Colonic mucosa (tissue), 4 donors: ENCODE measurements around the gene PRPF18. TPM values are rescaled to one million over a fixed set of nuclear protein-coding genes. Genes with fewer than 3 reads are reported as not detected.

Source experiments
- DNase-seq: peaks from one replicate; pipeline ENCODE4 v3.0.0-alpha.2; 2020
- H3K27ac ChIP-seq: fragments of 200-600 bp; one replicate; pipeline ENCODE4 v1.8.0; 2021
- H3K27me3 ChIP-seq: fragments of 200-600 bp; one replicate; pipeline ENCODE4 v1.8.0; 2021
- H3K36me3 ChIP-seq: fragments of 200-600 bp; one replicate; pipeline ENCODE4 v1.8.0; 2021
- H3K4me1 ChIP-seq: fragments of 200-600 bp; one replicate; pipeline ENCODE4 v1.8.0; 2021; ENCODE audit warnings: mild to moderate bottlenecking
- H3K4me3 ChIP-seq: fragments of 200-600 bp; one replicate; pipeline ENCODE4 v1.8.0; 2021
- H3K9ac ChIP-seq, 2 donors: one replicate each; pipeline ENCODE4 v1.7.0; 2013; ENCODE audit warnings: control low read depth in 2 of 2, low read depth in 2 of 2, low read length in 2 of 2
- H3K9me3 ChIP-seq: fragments of 200-600 bp; one replicate; pipeline ENCODE4 v1.8.0; 2021
- CTCF ChIP-seq: fragments of 200-600 bp; IDR thresholded peaks from one replicate; pipeline ENCODE4 v1.8.0; 2022; ENCODE audit warnings: antibody characterized with exemption, mild to moderate bottlenecking
- intact Hi-C: fragments of 100-400 bp; cut with DNase I; formaldehyde crosslinking; loops from one replicate; pipeline ENCODE4 v1.14.1; 2022
- total RNA-seq, 2 donors: library from RNA; stranded (reverse); fragmentation: NEBNext Ultra II Directional in 1 of 2; extraction: Animal tissue kit (Norgen Biotek cat#: 25700) in 1 of 2; gene quantifications; one replicate each; pipeline ENCODE4 v1.2.1, GENCODE V29; 2021
- donor health status: healthy.
- donor health status: DM: no; HTN: no; CAD: no.
- donor health status: DM: no; HTN: no; CAD: no.

PRPF18 gene
- total RNA-seq, 2 donors from 2014 or later = 20.3 to 20.4 TPM

- Histone ChIP-seq H3K27ac (no peak overlapping the region), H3K4me3 (no peak overlapping the region), H3K4me1 (no peaks in the 10 kb centered on the region), H3K36me3 (peaks cover 3% of the 10 kb centered on the region), H3K9ac (no peak overlapping the region), H3K9me3 (no peaks in the 10 kb centered on the region), H3K27me3 (no peaks in the 10 kb centered on the region)
- TF ChIP-seq CTCF = no peak
- intact Hi-C loops = no loop called here
- no peak for DNase-seq
These were observed 17.7 kb downstream of the PRPF18 start for GRCh38 chr10:13604357-13605040.

GRCh38 chr10:13608246-13608853, 21.6 kb downstream of the PRPF18 start:
- no peak for TF ChIP-seq CTCF

GRCh38 chr10:13612654-13613373, 26.0 kb downstream of the PRPF18 start:
- H3K27ac ChIP-seq = no peak overlapping the region
- intact Hi-C loops = no loop called here
- H3K4me1 ChIP-seq = no peaks in the 10 kb centered on the region

More at GRCh38 chr10:13608246-13608853, 21.6 kb downstream of the PRPF18 start:
- no peak for DNase-seq
- intact Hi-C loops = no loop called here
- H3K27ac ChIP-seq = no peak overlapping the region
- H3K9ac ChIP-seq = no peak overlapping the region
- no peaks in the 10 kb centered on the region for H3K9me3 ChIP-seq
- no peak overlapping the region for H3K4me3 ChIP-seq
- H3K36me3 ChIP-seq = peaks cover 3% of the 10 kb centered on the region
- H3K27me3 ChIP-seq = no peaks in the 10 kb centered on the region
- H3K4me1 ChIP-seq = no peaks in the 10 kb centered on the region

GRCh38 chr10:13613519-13613918, 26.8 kb downstream of the PRPF18 start:
- H3K9ac ChIP-seq = no peak overlapping the region
- H3K9me3 ChIP-seq = no peaks in the 10 kb centered on the region
- no peak overlapping the region for H3K27ac ChIP-seq
- no peaks in the 10 kb centered on the region for H3K27me3 ChIP-seq
- H3K36me3 ChIP-seq = no peaks in the 10 kb centered on the region
- H3K4me3 ChIP-seq = no peak overlapping the region
- intact Hi-C loops = no loop called here
- H3K4me1 ChIP-seq = no peaks in the 10 kb centered on the region
- no peak for TF ChIP-seq CTCF
- no peak for DNase-seq

More at GRCh38 chr10:13612654-13613373, 26.0 kb downstream of the PRPF18 start:
- DNase-seq = no peak
- no peak for TF ChIP-seq CTCF
- Histone ChIP-seq H3K36me3 (no peaks in the 10 kb centered on the region), H3K27me3 (no peaks in the 10 kb centered on the region), H3K9me3 (no peaks in the 10 kb centered on the region), H3K9ac (no peak overlapping the region), H3K4me3 (no peak overlapping the region)

GRCh38 chr10:13614530-13615332, 28.0 kb downstream of the PRPF18 start:
- Histone ChIP-seq H3K4me3 (no peak overlapping the region), H3K9me3 (no peaks in the 10 kb centered on the region), H3K4me1 (no peaks in the 10 kb centered on the region), H3K27me3 (no peaks in the 10 kb centered on the region), H3K36me3 (no peaks in the 10 kb centered on the region), H3K27ac (no peak overlapping the region), H3K9ac (no peak overlapping the region)
- no peak for DNase-seq
- TF ChIP-seq CTCF = no peak
- intact Hi-C loops = no loop called here
